ENCODE results near the gene RPS27L.
"Not testable (repeated sequence)": the region's sequence is repeated elsewhere in the genome, so short reads cannot be mapped to it uniquely, and the experiment has no call there.

The RPS27L gene

DNA sequence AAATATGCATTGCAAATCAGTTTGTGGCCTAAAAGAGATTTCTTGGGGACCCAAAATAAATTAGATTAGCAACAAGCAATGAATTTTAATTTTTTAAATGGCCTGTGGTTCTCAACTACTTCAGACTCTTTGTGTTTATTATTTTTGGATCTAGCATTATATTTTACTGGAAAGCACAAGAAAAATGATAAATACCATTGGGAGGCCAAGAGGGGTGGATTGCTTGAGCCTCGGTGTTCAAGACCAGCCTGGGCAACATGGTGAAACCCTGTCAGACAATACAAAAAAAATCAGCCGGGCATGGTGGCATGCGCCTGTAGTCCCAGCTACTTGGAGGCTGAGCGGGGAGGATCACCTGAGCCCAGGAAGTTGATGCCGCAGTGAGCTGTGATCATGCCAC is 22.0 kb downstream of the RPS27L start:
- no peak for DNase-seq

DNA sequence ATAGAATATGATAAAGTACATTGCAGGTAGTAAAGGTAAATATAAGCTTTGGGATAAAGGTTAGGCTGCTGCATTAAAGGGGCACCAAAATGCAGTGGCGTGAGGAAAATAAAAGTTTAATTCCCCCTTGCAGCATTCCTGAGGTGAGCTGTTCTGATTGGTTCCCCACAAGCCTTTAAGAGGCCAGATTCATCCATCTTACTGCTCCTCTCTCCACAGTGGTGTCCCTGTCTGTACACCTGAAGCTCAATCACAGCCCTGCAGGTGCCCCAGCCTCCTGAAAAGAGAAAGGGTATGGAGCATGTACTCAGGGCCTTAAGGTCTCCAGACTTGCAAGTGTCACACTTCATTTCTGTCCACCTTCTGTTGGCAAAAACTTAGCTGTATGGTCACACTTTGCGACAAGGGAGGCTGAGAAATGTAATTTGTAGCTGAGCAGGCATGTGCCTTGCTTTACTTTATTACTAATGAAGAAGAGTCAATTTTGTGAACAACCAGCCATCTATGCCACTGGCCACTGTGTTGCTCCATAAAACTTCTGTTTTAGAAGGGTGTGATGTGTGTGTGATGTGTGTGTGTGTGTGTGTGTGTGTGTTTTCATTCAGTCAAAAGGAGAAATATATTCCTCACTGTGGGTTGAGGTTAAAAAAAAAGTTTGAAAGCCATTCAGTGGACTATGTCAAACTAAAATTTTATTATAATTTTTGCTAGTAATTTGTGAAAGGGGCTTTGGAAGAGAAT is 22.9 kb downstream of the RPS27L start:
- no peak for DNase-seq

DNA sequence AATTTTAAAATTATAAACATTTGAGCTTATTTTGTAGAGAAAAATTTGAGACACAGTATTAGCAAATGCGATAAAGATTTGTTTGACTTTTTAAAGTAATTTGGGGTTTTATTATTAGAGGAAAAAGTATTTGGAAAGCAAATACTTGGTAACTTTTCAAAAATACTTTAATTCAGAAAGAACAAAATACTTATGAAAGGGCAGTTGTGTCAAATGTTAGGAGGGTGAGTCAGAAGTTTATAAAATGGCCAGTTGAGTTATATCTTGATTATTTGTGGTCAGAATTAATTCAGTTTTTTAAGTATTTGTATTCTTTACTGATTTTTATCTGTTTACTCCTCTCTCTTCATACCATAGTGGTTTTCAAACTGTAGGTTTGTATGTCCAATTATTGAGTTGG is 23.5 kb downstream of the RPS27L start:
- no peak for DNase-seq

DNA sequence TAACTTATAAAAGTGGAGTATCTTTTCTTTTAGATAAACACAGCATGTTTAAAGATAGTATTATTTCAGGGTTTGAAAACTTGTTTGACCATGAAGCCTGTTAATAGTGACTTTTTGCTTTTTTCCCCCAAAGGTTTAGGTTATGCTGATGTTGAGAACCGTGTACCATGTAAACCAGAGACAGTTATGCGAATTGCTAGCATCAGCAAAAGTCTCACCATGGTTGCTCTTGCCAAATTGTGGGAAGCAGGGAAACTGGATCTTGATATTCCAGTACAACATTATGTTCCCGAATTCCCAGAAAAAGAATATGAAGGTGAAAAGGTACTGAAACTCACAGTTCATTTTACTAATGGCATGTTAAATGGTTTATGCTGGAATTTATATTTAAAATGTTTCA is 30.6 kb downstream of the RPS27L start:
- no peak for DNase-seq

DNA sequence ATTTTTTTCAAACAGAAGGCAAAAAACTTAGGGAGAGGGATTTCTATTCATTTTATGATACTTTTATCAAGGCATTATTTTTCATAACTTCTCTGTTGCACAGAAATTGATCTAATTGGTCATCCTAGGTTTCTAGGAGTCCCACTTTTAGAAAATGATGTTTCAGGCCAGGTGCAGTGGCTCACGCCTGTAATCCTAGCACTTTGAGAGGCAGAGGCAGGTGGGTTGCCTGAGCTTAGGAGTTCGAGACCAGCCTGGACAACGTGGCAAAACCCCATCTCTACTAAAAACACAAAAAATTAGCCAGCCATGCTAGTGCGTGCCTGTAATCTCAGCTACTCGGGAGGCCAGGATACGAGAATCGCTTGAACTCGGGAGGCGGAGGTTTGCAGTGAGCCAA is 32.8 kb downstream of the RPS27L start:
- no peak for DNase-seq

DNA sequence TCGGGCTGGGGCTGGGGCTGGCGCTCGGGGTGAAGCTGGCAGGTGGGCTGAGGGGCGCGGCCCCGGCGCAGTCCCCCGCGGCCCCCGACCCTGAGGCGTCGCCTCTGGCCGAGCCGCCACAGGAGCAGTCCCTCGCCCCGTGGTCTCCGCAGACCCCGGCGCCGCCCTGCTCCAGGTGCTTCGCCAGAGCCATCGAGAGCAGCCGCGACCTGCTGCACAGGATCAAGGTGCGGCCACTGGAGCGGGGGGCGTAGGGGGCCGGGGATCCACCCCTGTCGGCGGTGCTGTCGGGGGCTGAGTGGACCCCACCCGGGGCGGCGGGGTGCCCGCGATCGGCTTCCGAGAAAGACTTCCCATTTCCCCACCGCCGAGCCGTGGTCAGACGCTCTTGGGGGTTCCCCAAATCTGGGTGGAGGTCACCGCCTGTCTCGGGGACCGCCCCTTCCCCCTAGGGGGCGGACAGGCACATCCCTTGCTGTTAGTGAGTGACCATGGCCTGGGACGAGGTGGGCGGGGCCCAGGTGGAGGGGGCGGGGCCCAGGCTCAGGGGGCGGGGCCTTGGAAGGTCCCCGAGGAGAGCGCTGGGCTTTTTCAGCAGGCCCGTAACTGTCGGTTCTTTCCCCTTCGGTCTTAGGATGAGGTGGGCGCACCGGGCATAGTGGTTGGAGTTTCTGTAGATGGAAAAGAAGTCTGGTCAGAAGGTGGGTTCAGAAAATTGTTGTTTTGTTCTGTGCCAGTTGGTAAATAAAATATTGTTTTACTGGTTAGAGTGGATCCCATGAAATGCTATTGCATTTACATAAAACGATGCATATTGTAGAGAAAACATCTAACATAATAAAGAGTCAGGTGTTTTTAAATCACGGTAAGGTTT is 35.0 kb downstream of the RPS27L start:
- peak; percentile 78 to 91 for DNase-seq

DNA sequence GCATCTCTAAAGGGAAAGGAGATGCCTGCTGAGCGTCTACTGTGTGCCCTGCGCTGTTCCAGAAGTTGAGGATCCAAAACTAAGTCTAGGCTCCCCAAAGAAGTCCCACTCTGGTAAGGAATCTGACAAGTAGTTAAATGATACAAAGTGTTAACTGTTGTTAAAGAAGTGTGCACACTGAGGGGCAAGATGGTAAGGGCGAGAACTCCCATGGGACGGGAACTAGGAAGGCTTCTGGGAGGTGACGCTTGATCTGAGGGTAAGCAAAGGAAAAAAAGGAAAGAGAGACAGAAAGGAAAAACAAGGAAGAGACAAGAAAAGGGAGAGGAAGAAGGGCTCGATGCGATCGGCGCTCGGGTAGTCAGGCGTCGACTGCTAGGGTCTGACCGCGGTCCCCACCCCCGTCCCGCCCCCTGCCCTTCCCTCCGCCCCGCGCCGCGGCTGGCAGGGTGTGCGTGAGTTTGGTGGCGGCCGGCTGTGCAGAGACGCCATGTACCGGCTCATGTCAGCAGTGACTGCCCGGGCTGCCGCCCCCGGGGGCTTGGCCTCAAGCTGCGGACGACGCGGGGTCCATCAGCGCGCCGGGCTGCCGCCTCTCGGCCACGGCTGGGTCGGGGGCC is 35.8 kb downstream of the RPS27L start, which contains the start of gene LACTB:
LACTB (plus strand) TSS at position 480 of the 620 bp plus-strand sequence; CDS start at position 491, 11 bp downstream.
- peak; percentile 65 to 75 for DNase-seq

DNA sequence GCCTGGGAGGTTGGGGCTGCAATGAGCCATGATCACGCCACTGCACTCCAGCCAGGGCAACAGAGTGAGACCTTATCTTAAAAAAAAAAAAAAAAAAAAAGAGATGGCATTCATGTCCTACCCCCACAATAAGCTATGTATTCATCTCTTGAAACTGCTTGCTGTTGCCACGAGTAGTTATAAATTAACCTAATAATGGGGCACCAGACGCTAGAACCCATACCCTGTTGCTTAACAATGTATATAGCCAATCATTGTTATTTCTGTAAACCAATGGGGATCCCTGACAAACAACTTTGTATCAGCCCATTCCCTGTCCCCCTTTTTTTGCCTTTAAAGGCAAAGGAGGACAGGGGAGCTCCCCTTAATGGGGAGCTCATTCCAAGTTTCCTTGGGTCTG is 38.4 kb downstream of the RPS27L start:
- no peak for DNase-seq

DNA sequence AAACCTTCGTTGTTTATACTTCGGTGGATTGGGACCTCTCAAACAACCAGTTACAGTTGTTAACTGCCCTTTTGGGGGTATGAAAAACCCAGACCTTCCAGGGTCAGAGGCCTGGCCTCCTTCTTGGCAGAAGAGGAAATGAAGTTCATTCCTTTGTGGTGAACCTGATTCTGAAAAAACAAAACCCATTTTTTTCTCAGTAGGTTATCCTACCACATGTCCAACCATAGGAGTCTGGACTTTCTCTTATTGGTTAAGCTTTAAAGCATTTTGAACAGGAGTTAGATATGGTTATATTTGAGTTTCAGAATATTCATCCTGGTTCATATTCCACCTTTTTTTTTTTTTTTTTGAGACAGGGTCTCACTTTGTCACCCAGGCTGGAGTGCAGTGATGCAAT is 42.8 kb downstream of the RPS27L start:
- no peak for DNase-seq

DNA sequence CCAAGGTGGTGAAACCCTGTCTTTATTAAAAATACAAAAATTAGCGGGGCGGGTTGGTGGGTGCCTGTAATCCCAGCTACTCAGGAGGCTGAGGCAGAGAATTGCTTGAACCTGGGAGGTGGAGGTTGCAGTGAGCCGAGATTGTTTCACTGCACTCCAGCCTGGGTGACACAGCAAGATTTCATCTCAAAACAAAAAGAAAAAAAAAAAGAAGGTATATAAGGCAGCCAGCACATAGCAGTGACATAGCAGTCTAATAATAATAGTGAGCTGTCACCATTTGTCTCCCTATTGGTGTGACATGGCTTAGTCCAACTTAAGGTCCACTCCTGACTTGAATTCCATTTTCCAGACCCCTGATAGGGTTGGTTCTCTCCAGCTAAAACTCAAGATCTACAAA is 44.4 kb downstream of the RPS27L start:
- DNase-seq: no peak

DNA sequence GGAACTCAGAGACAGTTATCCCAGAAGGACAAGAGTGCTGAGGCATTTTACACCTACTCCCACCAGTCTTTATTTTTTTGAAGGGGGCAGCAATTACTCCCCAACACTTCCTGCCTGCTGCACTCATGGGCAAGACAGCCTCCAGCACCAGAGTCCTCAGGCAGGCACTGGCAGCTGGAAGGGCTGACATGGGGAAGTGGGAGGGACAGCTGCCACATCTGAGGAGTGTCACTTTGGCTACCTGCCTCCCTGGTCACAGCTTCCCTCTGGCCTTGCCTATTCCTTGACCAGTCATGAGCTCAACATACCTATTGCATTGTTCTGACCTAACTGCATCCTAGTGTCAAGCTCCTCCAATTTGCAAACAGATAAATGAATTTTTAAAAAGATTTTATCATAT is 45.8 kb downstream of the RPS27L start:
- no peak for DNase-seq

DNA sequence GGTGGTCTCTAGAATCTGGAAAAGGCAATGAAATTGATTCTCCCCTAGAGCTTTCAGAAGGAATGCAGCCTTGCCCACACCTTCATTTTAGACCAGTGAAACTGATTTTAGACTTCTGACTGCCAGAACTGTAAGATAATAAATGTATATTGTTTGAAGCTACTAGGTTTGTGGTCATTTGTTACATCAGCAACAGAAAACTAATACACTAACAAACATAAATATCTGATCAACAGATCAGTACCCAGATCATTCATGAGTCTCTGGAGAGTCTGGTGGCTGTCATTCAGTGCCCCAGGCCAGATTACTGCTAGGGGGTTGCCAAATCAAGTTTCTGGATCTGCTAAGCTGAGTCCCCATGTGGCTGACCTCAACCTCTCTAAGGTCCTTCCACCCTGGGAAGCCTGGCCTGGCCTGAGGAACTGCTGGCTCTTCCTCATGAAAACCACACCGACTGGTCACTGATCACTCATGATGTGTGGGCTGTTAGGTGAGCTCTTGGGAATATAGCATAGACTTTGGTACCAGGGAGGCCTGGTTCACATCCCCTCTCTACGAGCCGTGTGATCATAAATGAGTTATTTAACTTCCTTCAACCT is 46.8 kb downstream of the RPS27L start:
- DNase-seq: no peak

DNA sequence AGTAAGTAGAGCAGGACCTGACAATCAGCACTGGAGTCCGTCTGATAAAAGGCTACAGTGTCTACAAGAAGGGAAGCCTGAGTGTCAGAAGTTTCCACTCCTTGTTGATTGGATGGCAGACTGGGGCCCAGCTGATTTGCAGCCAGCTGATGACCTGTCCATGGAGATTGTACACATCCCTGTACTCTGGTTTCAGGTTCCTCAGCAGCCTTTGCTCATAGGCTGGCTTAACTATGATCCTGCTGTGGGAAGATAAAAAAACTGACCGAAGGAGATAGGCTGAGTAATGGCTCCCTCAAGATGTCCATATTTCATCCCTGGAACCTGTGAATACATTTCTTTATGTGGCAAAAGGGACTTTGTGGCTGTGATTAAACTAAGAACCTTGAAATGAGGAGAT is 47.4 kb downstream of the RPS27L start:
- no peak for DNase-seq

DNA sequence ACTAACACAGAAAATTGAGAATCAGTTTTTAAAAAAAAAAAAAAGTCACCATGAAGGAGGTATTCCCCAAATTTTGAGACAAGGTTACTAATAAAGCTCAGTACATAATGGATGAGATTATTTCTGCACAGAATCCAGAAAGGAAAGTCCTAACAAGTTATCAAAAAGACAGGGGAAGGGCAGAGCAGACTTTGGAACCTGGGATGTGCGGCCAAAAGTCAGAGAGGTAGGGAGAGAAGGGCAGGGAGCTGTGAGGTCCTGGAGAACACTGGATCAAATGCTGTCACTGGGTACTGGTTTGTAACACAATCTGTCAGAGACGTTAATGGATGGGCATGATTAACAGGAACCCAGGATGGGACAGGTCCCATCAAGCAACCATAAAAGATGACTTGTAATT is 47.8 kb downstream of the RPS27L start:
- DNase-seq: no peak

DNA sequence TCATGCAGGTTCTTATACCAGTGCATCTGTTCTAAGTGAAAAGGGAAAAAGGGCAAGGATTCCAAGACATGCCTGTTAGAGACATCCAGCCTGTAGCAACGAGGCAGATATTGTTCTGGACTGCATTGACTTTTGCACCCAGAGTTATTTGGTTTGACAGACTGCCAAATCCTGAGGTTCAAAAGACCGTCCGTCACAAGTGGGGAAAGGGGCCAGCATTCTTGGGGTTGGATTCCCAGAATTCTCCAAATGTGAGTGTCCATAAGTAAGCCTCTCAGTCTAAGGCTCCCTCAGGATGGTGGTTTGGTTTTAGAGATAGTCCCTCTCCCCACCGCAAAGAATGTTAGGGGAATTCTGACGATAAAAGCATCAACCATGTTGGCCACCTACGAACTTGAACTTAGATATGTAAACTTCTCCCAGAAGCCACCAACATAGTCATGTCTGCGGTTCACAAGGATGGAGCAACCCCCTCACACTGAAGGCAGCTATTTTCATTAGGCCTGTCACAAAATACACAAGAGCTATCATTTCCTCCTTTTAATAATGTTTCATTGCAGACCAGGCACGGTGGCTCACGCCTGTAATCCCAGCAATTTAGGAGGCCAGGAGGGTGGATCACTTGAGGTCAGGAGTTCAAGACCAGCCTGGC is 49.3 kb downstream of the RPS27L start:
- no peak for DNase-seq

DNA sequence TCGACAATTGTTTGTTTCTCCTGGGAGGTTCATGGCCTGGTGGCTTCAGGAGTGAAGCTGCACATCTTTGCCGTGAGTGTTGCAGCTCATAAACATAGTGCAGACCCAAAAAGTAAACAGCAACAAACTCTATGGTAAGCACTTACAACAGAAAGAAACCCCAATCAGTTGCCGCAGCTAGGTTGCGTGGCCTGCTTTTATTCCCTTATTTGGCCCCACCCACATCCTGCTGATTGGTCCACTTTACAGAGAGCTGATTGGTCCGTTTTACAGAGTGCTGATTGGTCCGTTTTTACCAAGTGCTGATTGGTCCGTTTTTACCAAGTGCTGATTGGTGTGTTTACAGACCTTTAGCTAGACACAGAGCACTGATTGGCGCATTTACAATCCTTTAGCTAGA is 51.9 kb downstream of the RPS27L start:
- not testable (repeated sequence) for DNase-seq

DNA sequence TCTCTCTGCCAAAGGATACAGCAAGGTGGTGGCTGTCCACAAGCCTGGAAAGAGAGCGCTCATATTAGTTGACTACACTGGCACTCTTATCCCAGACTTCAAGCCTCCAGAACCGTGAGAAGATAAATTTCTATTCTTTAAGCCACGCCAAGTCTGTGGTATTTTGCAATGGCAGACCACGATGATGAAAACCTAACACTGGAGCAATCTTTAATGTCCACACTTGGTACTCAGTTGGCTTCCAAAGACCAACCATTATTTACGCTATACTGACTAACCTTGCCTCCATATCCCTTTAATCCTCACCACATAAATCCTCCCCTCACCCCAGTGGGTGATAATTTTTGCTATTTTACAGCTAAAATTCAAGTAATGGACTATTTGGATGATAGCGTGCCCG is 52.5 kb downstream of the RPS27L start:
- DNase-seq: no peak

DNA sequence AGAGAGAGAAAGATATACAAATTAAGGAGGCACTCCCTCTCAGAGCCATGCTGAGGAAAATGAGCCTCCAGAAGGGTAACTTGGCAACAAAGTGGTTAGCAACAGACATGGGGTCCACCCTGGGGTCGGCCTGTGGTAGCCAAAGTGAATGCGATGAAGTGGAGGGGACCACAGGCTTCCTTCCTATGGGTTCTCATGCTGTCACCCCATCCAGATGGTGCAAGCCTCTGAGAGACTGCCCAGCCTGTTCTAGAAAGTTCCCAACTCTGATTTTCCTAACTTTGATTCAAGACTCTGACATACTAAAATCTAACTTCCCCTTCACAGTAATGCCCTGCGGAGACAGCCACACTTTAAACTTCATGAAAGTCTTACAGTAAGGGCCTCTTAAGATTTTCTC is 53.9 kb downstream of the RPS27L start:
- DNase-seq: no peak

DNA sequence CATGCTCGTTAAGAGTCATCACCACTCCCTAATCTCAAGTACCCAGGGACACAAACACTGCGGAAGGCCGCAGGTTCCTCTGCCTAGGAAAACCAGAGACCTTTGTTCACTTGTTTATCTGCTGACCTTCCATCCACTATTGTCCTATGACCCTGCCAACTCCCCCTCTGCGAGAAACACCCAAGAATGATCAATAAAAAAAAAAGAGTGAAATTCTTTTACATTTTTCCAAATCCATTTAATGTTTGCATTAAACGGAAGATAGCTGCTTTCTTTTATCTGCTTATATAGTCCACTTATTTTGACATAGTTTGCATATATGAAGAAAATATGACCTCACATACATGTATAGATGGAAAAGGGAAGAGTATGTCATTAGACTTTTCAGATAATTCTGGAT is 57.7 kb downstream of the RPS27L start:
- not testable (repeated sequence) for DNase-seq

DNA sequence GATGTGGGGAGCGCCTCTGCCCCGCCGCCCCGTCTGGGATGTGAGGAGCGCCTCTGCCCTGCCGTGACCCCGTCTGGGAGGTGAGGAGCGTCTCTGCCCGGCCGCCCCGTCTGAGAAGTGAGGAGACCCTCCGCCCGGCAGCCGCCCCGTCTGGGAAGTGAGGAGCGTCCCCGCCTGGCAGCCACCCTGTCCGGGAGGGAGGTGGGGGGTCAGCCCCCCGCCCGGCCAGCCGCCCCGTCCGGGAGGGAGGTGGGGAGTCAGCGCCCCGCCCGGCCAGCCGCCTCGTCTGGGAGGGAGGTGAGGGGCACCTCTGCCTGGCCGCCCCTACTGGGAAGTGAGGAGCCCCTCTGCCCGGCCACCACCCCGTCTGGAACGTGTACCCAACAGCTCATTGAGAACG is 58.4 kb downstream of the RPS27L start:
- DNase-seq: not testable (repeated sequence)
